Measurements from ENCODE around the gene MACROD2. TPM values are rescaled to one million over a fixed set of nuclear protein-coding genes. Genes with fewer than 3 reads are reported as not detected.

MACROD2 gene
- total and polyA plus RNA-seq, 7 donors: 0.20 to 4.8 (median 0.87) TPM

- no peak for TF ChIP-seq CTCF (IDR thresholded peaks at IDR 0.05)
- H3K36me3 ChIP-seq (ENCODE audit: insufficient read depth in 1 of 2, low read depth in 1 of 2): no peaks in the 10 kb centered on the region
- ATAC-seq (no peak), DNase-seq (no peak)
- intact Hi-C loops (cut with DNase I): no loop called here
- WGBS, 3 donors: 79 to 80% (median 80%) methylated on average over 3 of the region's 3 CpGs
- no peaks in the 10 kb centered on the region for H3K27me3 ChIP-seq (ENCODE audit: insufficient read depth in 3 of 3, low read length in 2 of 3)
- H3K4me1 ChIP-seq: no peaks in the 10 kb centered on the region
- H3K9me3 ChIP-seq: no peaks in the 10 kb centered on the region
- H3K27ac ChIP-seq: no peak overlapping the region
- no peak overlapping the region for H3K4me3 ChIP-seq
These were observed 1351.5 kb downstream of the MACROD2 start for GRCh38 chr20:15346657-15347280.

- Histone ChIP-seq H3K9me3 (no peaks in the 10 kb centered on the region), H3K4me1 (no peaks in the 10 kb centered on the region), H3K27me3 (ENCODE audit: insufficient read depth in 3 of 3, low read length in 2 of 3) (no peaks in the 10 kb centered on the region), H3K27ac (no peak overlapping the region), H3K36me3 (ENCODE audit: insufficient read depth in 1 of 2, low read depth in 1 of 2) (no peaks in the 10 kb centered on the region), H3K4me3 (no peak overlapping the region)
- DNase-seq (no peak), ATAC-seq (no peak)
- intact Hi-C loops (cut with DNase I): no loop called here
- 77 to 88% (median 83%) methylated on average over 2 of the region's 2 CpGs for WGBS, 3 donors
- no peak for TF ChIP-seq CTCF (IDR thresholded peaks at IDR 0.05)
These were observed 1363.7 kb downstream of the MACROD2 start for GRCh38 chr20:15359056-15359455.

GRCh38 chr20:15362849-15363248 lies 1367.5 kb downstream of the MACROD2 start:
- no peak overlapping the region for H3K4me3 ChIP-seq
- 71 to 92% (median 80%) methylated on average over 1 of the region's 1 CpG for WGBS, 3 donors
- no peaks in the 10 kb centered on the region for H3K27me3 ChIP-seq (ENCODE audit: insufficient read depth in 3 of 3, low read length in 2 of 3)
- H3K9me3 ChIP-seq: no peaks in the 10 kb centered on the region
- ATAC-seq (no peak), DNase-seq (no peak)
- intact Hi-C loops (cut with DNase I): no loop called here
- TF ChIP-seq CTCF (IDR thresholded peaks at IDR 0.05): no peak
- H3K4me1 ChIP-seq: no peaks in the 10 kb centered on the region
- H3K27ac ChIP-seq: no peak overlapping the region
- H3K36me3 ChIP-seq (ENCODE audit: insufficient read depth in 1 of 2, low read depth in 1 of 2): no peaks in the 10 kb centered on the region

GRCh38 chr20:15364781-15365180 lies 1369.5 kb downstream of the MACROD2 start:
- Histone ChIP-seq H3K9me3 (no peaks in the 10 kb centered on the region), H3K27ac (no peak overlapping the region), H3K4me3 (no peak overlapping the region), H3K27me3 (ENCODE audit: insufficient read depth in 3 of 3, low read length in 2 of 3) (no peaks in the 10 kb centered on the region), H3K36me3 (ENCODE audit: insufficient read depth in 1 of 2, low read depth in 1 of 2) (no peaks in the 10 kb centered on the region), H3K4me1 (no peaks in the 10 kb centered on the region)
- ATAC-seq: no peak
- intact Hi-C loops (cut with DNase I): no loop called here
- TF ChIP-seq CTCF (IDR thresholded peaks at IDR 0.05): no peak
- 53 to 73% (median 56%) methylated on average over 2 of the region's 2 CpGs for WGBS, 3 donors
- no peak for DNase-seq

GRCh38 chr20:15370370-15370769 lies 1375.1 kb downstream of the MACROD2 start:
- no peak overlapping the region for H3K4me3 ChIP-seq
- DNase-seq (no peak), ATAC-seq (no peak)
- H3K9me3 ChIP-seq: no peaks in the 10 kb centered on the region
- H3K4me1 ChIP-seq: no peaks in the 10 kb centered on the region
- no peak for TF ChIP-seq CTCF (IDR thresholded peaks at IDR 0.05)
- no peaks in the 10 kb centered on the region for H3K36me3 ChIP-seq (ENCODE audit: insufficient read depth in 1 of 2, low read depth in 1 of 2)
- intact Hi-C loops (cut with DNase I): no loop called here
- WGBS, 3 donors: 93 to 94% (median 94%) methylated on average over 1 of the region's 1 CpG
- H3K27ac ChIP-seq: no peak overlapping the region
- H3K27me3 ChIP-seq (ENCODE audit: insufficient read depth in 3 of 3, low read length in 2 of 3): no peaks in the 10 kb centered on the region

Data from psoas muscle (tissue), 8 donors.